CD4-positive, alpha-beta T cell treated with Interleukin-2 at 100 ng/mL for 4 hours (primary cell): ENCODE data around the gene NXPH2.
"Not testable (repeated sequence)": the region's sequence is repeated elsewhere in the genome, so short reads cannot be mapped to it uniquely, and the experiment has no call there.

Source experiments
- DNase-seq: peaks from one replicate; pipeline ENCODE4 v3.0.0-alpha.2; 2020; ENCODE audit warnings: low spot score

The NXPH2 gene

DNA sequence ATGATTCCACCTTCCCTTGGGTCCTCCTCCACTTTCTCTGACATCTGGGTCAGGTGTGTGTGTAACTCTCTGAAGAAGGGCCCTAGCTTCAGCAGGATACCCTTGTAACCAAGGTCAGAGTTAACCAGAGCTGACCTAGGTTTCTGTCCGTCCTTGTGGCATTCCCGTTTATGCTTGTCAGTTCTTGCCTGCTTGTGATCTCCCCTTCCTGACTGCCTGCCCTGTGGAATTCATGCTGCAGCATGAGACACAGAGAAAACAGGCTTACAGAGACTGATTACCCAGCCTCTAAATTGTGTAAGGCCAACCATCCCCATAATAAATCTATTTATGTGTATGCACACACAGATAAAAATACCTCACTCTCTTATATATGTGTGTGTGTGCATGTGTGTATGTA, 22.8 kb downstream of the NXPH2 start:
- no peak for DNase-seq

DNA sequence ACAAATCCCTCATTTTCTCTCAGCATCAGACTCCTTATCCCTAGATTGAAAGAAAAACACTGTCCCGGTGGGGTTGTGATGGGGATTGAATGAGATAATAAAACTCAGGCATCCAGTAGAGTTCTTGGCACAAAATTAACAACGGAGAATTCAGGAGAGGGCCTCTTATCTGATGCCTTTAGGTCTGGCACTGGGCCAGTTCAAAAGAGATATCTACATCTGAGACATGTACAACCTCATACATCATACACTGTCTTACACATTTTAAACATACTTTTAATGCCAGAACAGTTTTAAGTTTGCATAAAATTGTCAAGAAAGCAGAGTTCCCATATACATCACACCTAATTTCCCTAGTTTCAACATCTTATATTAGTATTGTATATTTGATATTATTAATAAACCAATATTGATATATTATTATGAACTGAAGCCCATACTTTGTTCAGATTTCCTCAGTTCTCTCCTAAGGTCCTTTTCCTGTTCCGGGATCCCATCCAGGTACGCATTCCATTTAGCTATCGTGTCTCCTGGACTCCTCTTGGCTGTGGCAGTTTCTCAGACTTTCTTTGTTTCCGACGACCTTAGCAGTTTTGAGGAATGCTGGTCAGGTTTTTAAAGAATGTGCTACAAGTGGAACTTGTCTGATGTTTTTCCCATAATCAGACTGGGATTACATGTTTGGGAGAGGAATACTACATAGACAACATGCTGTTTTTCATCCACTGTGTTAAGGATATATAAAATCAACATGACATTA, 27.8 kb downstream of the NXPH2 start:
- DNase-seq = no peak

DNA sequence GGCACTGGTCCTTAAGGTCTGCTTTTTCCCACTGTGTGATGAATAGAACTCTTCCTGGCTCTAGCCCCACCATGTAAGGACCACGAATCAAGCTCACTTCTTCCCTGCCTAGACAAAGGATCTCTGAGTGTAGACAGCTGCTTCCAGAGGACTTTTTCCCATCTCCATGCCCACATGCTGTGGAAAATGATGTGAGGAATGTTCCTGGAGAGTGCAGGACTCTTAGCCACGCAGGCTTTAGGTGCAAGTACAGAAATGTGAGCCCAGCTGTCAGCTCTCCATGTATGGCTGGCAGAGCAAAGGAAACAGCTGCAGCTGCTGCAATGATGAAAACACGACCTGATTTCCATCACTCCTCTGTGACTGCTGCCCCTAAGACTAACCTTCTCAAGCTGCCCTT, 35.5 kb downstream of the NXPH2 start:
- no peak for DNase-seq

DNA sequence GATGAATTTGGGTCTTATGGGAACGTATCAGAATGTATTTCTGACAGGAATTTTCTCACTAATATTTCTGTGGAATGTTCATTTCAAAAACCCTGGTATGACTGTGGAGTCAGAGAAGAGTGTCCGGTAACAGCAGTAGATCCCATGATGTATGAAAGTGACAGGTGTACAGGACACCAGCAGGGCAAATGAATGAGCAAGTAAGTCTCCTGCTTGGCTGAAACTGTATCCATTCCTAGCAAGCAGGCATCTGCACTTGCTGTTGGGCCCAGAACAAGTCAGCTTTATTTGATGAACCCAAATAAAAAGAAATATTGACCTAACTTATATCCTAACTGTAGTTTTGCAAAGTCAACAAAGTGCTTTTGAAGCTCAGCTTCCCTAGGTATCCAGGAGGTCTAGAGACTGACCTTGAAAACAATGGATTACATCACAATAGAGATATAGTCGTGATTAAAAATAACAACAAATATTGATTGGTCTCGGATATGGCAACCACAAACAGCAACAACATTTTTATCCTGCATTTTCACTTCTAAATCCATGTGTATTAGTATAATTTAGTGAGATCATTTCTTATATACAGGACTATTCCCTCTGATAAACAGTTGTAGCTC, 37.6 kb downstream of the NXPH2 start:
- DNase-seq = no peak

DNA sequence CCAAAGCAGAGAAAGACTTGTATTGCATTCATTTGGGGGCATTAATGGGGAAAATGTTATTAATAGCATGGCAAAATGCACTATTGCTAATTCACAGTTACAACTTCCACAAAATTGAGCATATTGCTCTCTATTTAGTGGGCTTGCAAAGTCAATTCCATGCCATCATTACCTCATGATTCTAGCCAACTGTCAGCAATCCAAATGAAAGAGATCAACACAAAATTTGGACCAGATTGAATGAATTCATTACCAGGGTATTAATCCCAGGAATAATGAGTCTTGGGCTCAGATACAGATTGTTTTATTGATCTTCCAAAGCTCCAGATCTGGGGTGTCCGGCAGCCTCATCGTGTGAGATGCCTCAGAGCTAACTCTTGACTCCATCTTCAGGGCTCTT, 38.3 kb downstream of the NXPH2 start:
- no peak for DNase-seq

DNA sequence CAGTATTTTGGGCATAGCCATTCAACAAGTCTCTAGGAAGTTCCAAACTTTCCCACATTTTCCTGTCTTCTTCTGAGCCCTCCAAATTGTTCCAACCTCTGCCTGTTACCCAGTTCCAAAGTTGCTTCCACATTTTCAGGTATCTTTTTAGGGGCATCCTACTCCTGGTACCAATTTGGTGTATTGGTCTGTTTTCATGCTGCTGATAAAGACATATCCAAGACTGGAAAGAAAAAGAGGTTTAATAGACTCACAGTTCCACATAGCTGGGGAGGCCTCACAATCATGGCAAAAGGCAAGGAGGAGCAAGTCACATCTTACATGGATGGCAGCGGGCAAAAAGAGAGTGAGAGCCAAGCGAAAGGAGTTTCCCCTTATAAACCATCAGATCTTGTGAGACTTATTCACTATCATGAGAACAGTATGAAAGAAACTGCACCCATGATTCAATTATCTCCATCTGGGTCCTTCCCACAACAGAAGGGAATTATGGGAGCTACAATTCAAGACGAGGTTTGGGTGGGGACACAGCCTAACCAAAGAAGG, 43.1 kb downstream of the NXPH2 start:
- DNase-seq = not testable (repeated sequence)

DNA sequence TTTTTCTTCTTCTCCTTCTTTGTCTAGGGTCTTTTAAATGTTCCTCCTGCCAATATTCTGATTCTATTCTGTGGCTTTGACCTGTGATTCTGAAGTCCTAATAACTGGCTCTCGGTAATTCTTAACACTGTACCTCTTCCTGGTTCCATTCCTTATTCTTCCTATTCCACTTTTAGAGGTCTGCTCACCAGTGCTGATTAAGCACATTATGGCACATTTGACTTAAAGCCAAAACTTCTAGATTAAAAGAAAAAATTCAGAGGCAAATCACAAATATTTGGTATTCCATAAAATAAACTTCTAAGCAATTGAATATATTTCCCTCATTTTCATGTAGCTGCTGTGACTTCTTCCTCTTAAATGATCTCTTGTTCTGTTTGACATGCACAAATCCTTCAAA, 47.5 kb downstream of the NXPH2 start:
- no peak for DNase-seq

DNA sequence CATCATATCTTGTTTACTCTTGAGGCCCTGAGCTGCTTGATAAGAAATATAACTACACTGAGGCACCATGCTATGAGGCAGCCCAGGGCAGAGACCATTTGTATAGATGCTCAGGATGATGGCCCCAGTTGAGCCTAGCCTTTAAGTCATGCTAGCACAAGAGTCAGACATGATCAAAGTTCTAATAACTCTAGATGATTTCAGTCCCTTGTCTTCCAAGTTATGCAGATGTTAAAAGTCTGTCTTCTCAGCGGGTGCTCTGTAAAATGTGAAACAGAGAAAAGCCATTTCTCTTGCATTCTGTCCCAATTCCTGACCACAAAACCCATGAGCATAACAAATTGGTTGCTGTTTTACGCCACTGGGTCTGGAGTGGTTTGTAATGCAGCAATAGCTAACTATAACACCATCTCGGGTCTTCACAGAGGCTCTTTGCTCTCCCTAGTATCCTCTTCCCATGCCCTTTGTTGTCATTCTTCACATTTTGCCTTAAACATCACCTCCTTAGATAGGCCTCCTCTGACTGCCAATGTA, 49.6 kb downstream of the NXPH2 start:
- no peak for DNase-seq

DNA sequence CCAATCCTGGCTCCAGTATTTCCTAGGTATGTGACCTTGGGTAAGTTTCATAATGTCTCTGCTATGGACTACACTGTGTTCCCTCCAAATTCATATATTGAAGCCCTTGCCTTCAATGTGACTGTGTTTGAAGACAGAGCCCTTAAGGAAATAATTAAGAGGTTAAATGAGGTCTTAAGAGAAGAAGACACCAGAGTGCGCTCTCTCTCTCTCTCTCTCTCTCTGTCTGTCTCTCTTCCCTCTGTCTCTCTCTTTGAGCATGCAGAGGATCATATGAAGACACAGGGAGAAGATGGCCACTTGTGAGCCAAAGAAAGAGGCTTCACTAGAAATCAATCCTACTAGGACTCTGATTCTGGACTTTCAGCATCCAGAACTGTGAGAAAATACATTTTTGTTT, 52.2 kb downstream of the NXPH2 start:
- DNase-seq = no peak

DNA sequence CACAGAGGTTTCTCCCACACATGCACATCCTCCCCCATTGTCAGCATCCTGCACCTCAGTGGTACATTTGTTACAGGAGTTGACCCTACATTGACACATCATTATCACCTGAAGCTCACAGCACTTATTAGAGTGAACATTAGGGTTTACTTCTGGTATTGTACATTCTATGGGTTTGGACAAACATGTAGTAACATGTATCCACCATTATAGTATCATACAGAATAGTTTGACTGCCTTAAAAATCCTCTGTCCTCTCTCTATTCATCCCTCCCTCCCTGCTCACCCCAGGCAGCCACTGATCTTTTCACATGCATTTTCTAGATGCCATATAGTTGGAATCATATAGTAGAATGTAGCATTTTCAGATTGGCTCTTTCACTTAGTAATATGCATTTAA, 53.5 kb downstream of the NXPH2 start:
- no peak for DNase-seq

DNA sequence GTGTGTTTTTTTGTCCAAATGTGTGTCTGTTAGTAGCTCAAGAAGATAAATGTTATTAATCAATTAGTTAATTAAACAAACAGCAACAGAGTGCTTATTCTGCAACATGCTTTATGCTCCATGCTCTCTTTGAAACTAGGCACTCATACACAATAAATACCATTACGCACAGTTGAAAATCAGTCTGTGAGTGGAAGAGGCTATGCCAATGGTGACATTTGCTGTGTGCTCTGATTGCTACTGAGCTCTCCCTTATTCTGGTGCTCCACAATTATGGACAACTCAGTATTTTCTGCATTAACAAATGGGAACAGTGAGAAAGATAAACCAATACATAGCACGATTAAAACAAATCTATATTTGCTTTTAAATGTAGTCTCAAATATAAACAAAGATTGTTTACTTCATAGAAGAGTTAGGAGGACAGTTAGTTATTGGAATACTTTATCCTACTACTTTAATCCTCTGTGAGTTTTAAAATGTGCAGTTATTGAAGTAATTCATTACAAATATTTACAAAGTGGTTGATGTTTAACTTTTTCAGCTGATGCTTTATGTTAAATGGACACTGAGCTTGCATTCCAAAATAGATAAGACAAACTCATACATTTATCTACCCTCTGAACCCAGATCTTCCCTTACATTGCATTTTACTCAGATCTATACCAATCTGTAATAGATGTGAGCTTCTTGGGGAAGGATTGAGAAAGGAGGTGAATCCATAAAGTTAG, 55.3 kb downstream of the NXPH2 start:
- no peak for DNase-seq

DNA sequence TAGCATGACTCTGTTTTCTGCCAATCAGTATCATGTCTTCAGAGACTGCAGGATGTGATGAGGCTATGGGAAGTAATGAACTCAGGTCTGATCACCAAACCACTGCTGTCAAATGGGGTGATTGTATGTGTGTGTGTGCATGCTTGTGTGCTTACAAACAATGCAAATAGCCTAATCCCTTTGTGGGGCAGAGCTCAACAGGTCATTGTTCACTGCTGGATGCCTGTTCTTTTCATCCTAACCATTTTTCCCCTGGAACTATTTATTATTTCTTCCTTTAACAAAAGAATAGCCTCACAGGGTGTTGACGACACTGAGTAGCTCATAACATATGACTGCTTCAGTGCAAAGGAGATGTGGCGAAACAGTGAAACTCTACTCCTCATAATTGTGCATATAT, 55.9 kb downstream of the NXPH2 start:
- DNase-seq = no peak

DNA sequence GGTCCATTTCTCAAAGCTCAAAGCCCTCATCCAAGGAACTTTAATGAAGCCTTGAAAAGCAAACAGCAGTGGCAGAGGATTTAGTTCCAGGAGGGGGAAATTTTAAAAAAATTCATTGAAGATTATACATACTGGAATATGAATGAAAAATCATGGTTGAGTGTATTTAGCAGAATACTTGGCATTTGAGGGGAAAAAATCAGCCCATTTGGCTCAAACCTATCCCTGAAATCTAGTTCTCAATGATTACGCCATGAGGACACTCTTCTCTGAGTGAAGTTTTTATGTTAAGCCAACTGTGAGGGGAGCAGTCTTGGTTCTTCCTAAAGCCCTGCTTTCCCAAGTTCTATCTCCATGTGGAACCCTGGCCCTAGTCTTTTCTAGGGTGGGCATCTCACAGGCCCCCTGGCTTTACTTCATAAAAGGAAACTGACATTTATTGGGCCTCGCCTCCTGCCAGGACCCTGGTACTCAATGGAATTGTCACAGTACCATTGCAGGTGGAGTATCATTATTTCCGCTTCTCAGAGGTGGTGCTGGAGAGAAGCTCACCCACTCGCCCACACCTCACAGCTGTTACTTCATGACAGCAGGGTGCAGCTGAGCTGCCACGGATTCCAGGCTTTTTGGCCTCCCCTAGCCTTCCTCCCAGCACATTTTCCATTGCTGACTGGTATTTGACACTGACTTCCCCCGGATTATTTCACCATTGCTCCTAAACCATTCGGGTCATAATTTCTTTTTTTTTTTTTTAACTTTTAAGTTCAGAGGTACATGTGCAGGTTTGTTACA, 56.8 kb downstream of the NXPH2 start:
- no peak for DNase-seq

DNA sequence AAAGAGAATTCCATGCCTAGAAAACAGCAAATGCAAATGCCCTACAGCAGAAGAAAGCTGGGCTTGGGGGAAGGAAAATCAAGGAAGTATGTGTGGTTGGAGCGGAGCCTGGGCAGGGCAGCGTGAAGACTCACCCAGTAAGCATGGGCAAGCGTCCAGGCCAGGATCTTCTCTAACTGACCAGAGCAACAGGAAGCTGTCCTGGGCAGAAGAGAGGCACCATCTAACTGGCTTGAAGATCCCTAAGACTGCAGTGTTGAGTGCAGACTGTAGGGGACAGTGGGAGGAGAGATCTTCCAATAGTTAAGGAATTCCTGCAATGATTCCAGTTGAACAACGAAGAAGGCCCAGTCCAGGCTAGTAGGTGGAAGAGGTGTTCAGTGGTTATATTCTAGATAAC, 57.9 kb downstream of the NXPH2 start:
- no peak for DNase-seq

DNA sequence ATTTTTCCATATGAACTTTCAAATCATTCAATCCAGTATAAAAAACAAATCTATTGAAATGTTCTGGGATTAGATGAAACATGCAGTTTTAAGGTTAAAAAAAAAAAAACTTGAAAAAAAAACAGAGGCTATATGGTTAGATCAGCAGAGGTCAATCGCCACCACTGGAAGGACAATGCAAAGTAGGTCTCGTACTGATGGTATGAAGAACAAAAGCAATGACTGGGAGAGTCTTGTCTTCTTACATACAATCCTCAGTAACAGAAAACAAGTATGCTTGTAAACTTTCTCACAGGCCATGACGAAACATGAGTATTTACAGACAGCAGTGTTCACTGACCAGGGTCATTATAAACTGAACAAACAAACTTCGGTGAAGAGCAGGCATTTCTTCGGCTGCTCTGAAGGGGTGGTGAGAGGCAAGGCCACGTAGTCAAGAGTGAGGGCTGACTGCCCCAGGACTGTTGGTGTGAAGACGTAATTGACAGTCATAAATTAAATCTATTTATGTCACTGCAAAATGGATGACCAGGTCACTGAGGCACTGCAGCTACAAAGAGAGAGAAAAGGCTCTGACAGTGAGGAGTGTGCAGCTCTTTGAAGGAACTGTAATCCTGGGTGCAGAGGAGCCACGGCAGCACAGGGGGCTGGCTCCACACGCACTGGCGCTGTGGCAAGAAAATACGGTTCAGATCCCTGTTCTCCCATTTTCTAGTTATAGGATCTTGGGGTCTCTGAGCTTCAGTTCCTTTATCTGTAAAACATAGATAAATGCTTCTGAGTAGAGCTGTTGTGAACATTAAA, 60.0 kb downstream of the NXPH2 start:
- DNase-seq = no peak

DNA sequence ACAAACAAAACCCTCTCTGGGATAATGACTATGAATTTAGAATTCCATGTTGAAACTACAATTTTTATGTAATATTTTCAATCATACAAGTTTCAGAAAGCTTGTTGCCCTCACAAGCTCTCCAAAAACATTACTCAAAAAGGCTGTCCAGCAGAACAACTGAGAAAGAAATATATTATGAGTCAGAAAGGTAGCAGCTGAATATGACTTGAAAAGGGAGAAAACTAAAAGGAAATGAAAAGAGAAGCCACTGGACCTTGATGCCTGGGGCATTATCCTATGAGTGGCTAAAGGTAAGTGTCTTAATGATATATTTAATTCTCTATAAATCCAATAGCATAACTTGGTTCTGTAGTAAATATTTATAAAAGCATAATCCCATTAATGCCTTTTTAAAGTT, 61.8 kb downstream of the NXPH2 start:
- DNase-seq = no peak

DNA sequence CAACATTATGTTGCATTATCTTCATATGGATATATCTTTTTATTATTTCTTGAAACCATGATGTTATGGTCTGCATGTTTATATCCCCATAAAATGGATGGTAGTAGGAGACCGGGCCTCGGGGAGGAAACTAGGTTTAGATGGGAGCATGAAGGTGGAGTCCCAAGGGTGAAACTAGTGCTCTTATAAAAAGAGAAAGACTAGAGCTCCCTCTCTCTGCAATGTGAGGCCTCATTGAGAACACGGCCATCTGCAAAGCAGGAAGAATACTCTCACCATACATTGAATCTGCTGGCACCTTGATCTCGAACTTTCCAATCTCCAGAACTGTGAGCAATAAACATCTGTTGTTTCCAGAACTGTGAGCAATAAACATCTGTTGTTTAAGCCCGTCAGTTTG, 64.0 kb downstream of the NXPH2 start:
- DNase-seq = no peak

DNA sequence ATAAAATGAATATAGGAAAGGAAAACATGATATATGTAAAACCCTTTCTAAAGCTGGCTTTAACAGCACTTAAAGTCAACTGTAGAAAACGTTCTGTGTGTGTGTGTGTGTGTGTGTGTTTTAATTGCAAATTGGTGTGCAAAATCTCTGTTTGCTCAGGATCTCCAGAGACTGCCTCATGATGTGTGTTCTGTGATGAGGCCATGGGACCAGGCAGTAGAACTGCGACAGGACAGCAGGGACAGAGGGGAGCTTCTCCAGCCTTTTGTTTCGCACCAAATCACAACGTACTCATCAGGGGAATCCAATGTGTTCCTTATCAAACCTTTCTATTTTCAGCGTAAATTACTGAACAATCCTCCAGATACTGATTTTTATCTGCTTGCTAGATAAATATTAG, 66.7 kb downstream of the NXPH2 start:
- no peak for DNase-seq

DNA sequence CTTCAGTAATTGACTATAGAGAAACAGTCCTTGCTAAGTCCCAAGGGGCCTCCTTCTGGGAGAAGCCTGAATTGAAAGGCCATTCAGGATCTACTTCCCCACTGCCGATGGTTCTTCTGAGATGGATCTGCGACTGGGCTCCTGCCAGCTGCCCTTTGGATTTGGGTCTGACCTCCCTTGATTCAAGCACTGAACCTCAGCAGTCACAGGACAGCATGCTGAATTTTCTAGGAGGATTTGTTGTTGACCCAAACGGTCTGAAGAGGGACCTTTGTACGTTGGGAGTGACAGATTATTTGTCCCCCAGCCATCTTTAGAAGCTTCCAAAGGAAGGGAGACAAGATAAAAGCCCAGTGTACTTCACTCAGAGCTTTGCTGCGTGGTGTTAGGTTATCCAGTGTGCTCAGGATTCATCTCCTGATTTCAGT, 67.1 kb downstream of the NXPH2 start:
- DNase-seq = no peak

DNA sequence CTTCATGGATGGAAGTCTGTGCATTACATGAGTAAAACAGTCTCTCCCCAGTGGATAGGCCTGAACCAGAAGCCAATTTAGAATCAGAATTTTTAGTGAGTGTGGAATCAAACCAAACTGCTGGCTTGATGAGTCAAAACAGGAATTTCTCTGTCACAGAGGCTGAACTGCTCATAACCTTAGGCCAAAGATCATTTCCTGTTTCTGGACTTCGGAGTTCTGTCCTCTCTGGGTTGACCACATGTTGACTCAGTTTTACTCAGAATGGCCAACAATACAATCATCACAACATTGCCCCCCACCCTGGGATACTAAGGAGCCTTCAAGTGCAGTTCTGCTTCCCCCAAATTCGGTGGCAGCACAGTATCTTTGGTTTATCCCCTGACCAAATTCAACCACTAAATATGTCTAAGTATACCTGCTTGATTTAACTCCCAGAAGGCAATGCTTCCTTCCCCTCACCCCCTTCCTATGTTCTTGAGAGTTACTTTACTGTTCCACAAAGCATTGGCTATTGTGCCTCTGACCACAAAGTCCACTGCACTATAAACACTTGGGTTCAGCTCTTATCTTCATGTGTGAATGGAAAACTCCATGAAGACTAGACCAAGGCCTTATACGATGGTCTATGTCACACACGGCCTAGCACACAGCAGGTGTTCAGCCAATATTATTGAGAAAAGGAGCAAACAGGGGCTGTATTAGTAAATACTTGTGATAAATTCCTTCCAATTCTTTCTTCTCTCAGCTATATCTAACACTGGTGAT, 67.8 kb downstream of the NXPH2 start:
- no peak for DNase-seq
